ENCODE measurements around the gene CAPN9.
"Not testable (repeated sequence)": the region's sequence is repeated elsewhere in the genome, so short reads cannot be mapped to it uniquely, and the experiment has no call there.

The CAPN9 gene

DNA sequence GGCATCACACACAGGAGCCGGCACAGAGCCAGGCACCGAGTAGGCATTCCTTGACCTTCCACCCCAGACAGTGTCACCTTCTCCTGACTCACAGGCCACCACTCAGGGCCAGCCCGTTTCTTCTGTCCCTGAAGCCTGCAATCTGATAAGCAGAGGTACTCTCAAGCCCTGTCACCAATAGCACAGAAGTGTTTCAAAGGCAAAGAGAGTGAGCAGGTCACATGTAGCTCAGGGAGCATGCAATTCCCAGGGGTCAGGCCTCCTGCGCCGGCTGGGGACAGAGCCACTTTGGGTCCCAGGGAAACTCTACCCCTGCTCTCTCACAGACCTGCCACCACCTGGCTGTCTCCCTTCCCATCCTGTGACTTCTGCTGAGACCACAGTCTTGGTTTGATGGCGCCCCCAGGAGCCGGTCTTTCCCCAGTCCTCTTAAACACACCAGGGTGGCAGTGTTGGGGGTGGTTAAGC, 13.2 kb downstream of the CAPN9 start:
- Mint-ChIP-seq H3K4me1 (peaks cover 45% of the 10 kb centered on the region), H3K9me3 (peaks cover 10% of the 10 kb centered on the region), H3K36me3 (ENCODE audit: low read depth) (no peaks in the 10 kb centered on the region), H3K27ac (peak overlapping the region; percentile 65 to 91 (median 79)), H3K27me3 (ENCODE audit: low read depth) (peaks cover 4% of the 10 kb centered on the region), H3K4me3 (no peak overlapping the region)
- TF ChIP-seq, protein P1, sequence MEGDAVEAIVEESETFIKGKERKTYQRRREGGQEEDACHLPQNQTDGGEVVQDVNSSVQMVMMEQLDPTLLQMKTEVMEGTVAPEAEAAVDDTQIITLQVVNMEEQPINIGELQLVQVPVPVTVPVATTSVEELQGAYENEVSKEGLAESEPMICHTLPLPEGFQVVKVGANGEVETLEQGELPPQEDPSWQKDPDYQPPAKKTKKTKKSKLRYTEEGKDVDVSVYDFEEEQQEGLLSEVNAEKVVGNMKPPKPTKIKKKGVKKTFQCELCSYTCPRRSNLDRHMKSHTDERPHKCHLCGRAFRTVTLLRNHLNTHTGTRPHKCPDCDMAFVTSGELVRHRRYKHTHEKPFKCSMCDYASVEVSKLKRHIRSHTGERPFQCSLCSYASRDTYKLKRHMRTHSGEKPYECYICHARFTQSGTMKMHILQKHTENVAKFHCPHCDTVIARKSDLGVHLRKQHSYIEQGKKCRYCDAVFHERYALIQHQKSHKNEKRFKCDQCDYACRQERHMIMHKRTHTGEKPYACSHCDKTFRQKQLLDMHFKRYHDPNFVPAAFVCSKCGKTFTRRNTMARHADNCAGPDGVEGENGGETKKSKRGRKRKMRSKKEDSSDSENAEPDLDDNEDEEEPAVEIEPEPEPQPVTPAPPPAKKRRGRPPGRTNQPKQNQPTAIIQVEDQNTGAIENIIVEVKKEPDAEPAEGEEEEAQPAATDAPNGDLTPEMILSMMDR (IDR thresholded peaks at IDR 0.05; ENCODE audit: unreplicated experiment in 3 of 3), result no peak

- TF ChIP-seq, protein P1 (IDR thresholded peaks at IDR 0.05; ENCODE audit: unreplicated experiment in 3 of 3), result no peak
- peaks cover 10% of the 10 kb centered on the region for H3K9me3 Mint-ChIP-seq
- no peaks in the 10 kb centered on the region for H3K36me3 Mint-ChIP-seq (ENCODE audit: low read depth)
- H3K4me3 Mint-ChIP-seq, result peak overlapping the region in 1 of 3 experiments; percentile 38
- H3K4me1 Mint-ChIP-seq, result peaks cover 41% of the 10 kb centered on the region
- H3K27ac Mint-ChIP-seq, result peak overlapping the region in 2 of 3 experiments; percentile 70 to 85
- H3K27me3 Mint-ChIP-seq (ENCODE audit: low read depth), result peaks cover 4% of the 10 kb centered on the region
These were observed 14.4 kb downstream of the CAPN9 start for GRCh38 chr1:230761443-230762167.

DNA sequence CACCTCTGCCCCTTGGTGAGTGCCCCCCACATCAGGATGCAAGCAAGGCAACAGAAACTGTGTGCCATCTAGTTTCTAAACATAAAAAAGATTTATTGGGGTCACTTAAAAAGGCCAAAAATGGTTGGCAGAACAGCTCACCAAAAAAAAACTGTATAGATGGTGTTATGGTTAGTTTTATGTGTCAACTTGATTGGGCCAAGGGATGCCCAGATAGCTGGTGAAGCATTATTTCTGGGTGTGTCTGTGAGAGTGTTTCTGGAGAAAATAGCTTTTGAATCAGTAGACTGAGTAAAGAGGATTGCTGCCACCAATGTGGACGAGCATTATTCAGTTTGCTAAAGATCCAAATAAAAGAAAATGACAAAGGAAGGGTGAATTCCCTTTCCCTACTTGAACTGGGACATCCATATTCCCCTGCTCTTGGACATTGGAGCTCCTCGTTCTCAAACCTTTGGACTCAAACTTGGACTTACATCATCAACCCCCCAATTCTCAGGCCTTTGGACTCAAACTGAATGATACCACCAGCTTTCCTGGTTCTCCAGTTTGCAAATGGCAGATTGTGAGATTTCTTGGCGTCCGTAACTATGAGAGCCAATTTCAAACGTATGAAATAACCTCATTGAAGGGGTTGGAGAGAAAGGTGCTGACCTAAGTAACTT, 16.9 kb downstream of the CAPN9 start:
- Mint-ChIP-seq H3K27ac (no peak overlapping the region), H3K9me3 (peaks cover 10% of the 10 kb centered on the region), H3K4me1 (peaks cover 29% of the 10 kb centered on the region), H3K4me3 (no peak overlapping the region), H3K27me3 (ENCODE audit: low read depth) (peaks cover 4% of the 10 kb centered on the region), H3K36me3 (ENCODE audit: low read depth) (no peaks in the 10 kb centered on the region)
- TF ChIP-seq, protein P1 (IDR thresholded peaks at IDR 0.05; ENCODE audit: unreplicated experiment in 3 of 3), result no peak

DNA sequence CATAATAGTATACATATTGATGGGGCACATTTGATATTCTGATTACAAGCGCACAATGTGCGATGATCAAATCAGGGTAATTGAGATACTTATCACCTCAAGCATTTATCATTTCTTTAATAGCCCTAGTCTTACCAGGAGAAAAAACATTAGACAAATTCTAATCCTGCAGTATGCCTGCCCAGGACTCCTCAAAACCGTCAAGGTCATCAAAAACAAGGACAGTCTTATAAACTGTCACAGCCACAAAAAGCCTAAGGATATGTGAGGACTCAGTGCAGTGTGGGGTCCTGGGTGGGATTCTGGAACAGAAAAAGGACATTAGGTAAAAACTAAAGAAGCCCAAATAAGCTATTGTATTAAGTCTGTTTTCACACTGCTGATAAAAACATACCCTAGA, 19.1 kb downstream of the CAPN9 start:
- H3K27me3 Mint-ChIP-seq (ENCODE audit: low read depth), result peaks cover 4% of the 10 kb centered on the region
- peaks cover 10% of the 10 kb centered on the region for H3K9me3 Mint-ChIP-seq
- TF ChIP-seq, protein P1 (IDR thresholded peaks at IDR 0.05; ENCODE audit: unreplicated experiment in 3 of 3), result no peak
- H3K27ac Mint-ChIP-seq, result no peak overlapping the region
- no peak overlapping the region for H3K4me3 Mint-ChIP-seq
- peaks cover 11% of the 10 kb centered on the region for H3K4me1 Mint-ChIP-seq
- no peaks in the 10 kb centered on the region for H3K36me3 Mint-ChIP-seq (ENCODE audit: low read depth)

DNA sequence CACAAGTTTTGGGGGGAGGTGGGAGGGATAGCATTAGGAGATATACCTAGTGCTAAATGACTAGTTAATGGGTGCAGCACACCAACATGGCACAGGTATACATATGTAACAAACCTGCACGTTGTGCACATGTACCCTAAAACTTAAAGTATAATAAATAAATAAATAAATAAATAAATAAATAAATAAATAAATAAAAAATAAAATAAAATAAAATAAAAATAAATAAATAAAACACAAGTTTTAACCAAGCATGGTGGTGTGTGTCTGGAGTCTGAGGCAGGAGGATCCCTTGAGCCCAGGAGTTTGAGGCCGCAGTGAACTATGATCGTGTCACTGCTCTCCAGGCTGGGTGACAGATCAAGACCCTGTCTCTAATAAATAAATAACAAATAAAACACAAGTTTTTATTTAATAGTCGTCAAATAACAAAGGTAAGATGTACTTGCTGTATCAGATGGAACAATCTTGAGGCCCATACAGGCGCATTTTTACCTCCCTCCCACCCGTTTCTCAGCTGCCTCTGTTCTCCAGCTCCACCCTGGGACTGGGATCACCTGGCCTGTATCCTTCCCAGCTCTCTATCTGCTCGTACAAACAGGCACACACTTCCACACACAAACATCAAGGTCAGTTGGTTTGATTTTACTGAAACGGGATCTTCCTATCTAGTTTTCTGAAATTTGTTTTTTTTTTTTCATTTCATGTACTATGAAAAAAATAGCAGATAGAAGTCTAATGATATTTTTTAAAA, 20.8 kb downstream of the CAPN9 start:
- H3K4me1 Mint-ChIP-seq; H3K4me3 Mint-ChIP-seq; H3K27ac Mint-ChIP-seq; H3K27me3 Mint-ChIP-seq (ENCODE audit: low read depth); H3K9me3 Mint-ChIP-seq; H3K36me3 Mint-ChIP-seq (ENCODE audit: low read depth): not testable (repeated sequence)

GRCh38 chr1:230768903-230769570, 21.8 kb downstream of the CAPN9 start:
- Mint-ChIP-seq H3K9me3 (peaks cover 10% of the 10 kb centered on the region), H3K27ac (peak overlapping the region; percentile 3 to 62 (median 7)), H3K4me1 (peaks cover 6% of the 10 kb centered on the region), H3K4me3 (no peak overlapping the region), H3K36me3 (ENCODE audit: low read depth) (no peaks in the 10 kb centered on the region), H3K27me3 (ENCODE audit: low read depth) (peaks cover 4% of the 10 kb centered on the region)
- TF ChIP-seq, protein P1 (IDR thresholded peaks at IDR 0.05; ENCODE audit: unreplicated experiment in 3 of 3), result no peak
